HEK293 (cell line): Measurements from ENCODE around the gene ATOSA.

ENCODE experiments used
- CTCF ChIA-PET: fragments of 350-600 bp; formaldehyde crosslinking; extraction: SDS; loops from one replicate; lab custom pipeline; 2021; ENCODE audit warnings: antibody characterized with exemption; lab: Yijun Ruan, JAX
- POLR2A ChIA-PET: fragments of 300-600 bp; formaldehyde crosslinking; extraction: SDS; loops from one replicate; lab custom pipeline; 2020; ENCODE audit warnings: antibody characterized with exemption, inconsistent platforms; lab: Yijun Ruan, JAX
- H3K27ac ChIP-seq: fragments of 200-500 bp; sonication (Bioruptor generic); 2 replicates; pipeline ENCODE4 v1.5.1; 2014; ENCODE audit warnings: low read depth, low read length, control low read depth, inconsistent platforms; ENCODE audit errors: extremely low read depth
- H3K36me3 ChIP-seq, 2 experiments: fragments of 200-500 bp in 1 of 2; sonication (Bioruptor generic) in 1 of 2; 1 replicate in 1 of 2; 2 replicates in 1 of 2; pipeline ENCODE4 v1.5.1; 2014 to 2017; ENCODE audit warnings: inconsistent platforms in 2 of 2, low read length in 2 of 2; ENCODE audit not compliant: control insufficient read depth in 2 of 2, insufficient read depth in 1 of 2
- H3K4me1 ChIP-seq: fragments of 200-500 bp; sonication (Bioruptor generic); 2 replicates; pipeline ENCODE4 v1.5.1; 2014; ENCODE audit warnings: mild to moderate bottlenecking, low read length, inconsistent platforms; ENCODE audit not compliant: control insufficient read depth, insufficient read depth
- H3K4me3 ChIP-seq: 2 replicates; pipeline ENCODE4 v1.5.1; 2011; ENCODE audit warnings: low read depth, mild to moderate bottlenecking, control low read depth, low read length, moderate library complexity
- H3K9me3 ChIP-seq: fragments of 200-500 bp; sonication (Bioruptor generic); 2 replicates; pipeline ENCODE4 v1.5.1; 2014; ENCODE audit warnings: low read depth, low read length, inconsistent platforms; ENCODE audit not compliant: control insufficient read depth, insufficient read depth
- GLIS2 ChIP-seq: fragments of 450-650 bp; formaldehyde crosslinking; IDR thresholded peaks from 2 replicates; pipeline ENCODE4 v1.5.1; 2016; ENCODE audit warnings: missing biosample characterization, missing genetic modification characterization
- KLF10 ChIP-seq: fragments of 450-650 bp; IDR thresholded peaks from 2 replicates; pipeline ENCODE4 v1.5.1; 2018; ENCODE audit warnings: missing biosample characterization, mild to moderate bottlenecking, missing genetic modification characterization
- MEIS1 ChIP-seq: sonication (generic); formaldehyde crosslinking; IDR thresholded peaks from 2 replicates; pipeline ENCODE4 v1.8.1; 2022; ENCODE audit warnings: missing genetic modification reagents, mild to moderate bottlenecking, borderline replicate concordance
- SALL2 ChIP-seq: fragments of 450-650 bp; formaldehyde crosslinking; IDR thresholded peaks from 2 replicates; pipeline ENCODE4 v1.5.0; 2017; ENCODE audit warnings: missing biosample characterization, mild to moderate bottlenecking, missing genetic modification characterization, borderline replicate concordance
- SCRT1 ChIP-seq: fragments of 450-650 bp; formaldehyde crosslinking; IDR thresholded peaks from 2 replicates; pipeline ENCODE4 v1.5.1; 2016; ENCODE audit warnings: missing biosample characterization, missing genetic modification characterization, borderline replicate concordance
- ZBTB7A ChIP-seq: fragments of 450-650 bp; formaldehyde crosslinking; IDR thresholded peaks from 2 replicates; pipeline ENCODE4 v1.5.1; 2016; ENCODE audit warnings: low read depth, missing biosample characterization, missing genetic modification characterization
- ZFP41 ChIP-seq: fragments of 450-650 bp; formaldehyde crosslinking; IDR thresholded peaks from 2 replicates; pipeline ENCODE4 v1.5.1; 2016; ENCODE audit warnings: missing biosample characterization, missing genetic modification characterization, borderline replicate concordance
- ZNF133 ChIP-seq: fragments of 450-650 bp; formaldehyde crosslinking; IDR thresholded peaks from 2 replicates; pipeline ENCODE4 v1.5.1; 2016; ENCODE audit warnings: missing biosample characterization, missing genetic modification characterization
- ZNF223 ChIP-seq: fragments of 450-650 bp; formaldehyde crosslinking; IDR thresholded peaks from 2 replicates; pipeline ENCODE4 v1.5.1; 2016; ENCODE audit warnings: missing biosample characterization, missing genetic modification characterization
- ZNF248 ChIP-seq: fragments of 450-650 bp; formaldehyde crosslinking; IDR thresholded peaks from 2 replicates; pipeline ENCODE4 v1.5.1; 2017; ENCODE audit warnings: missing biosample characterization, missing genetic modification characterization
- ZNF391 ChIP-seq: fragments of 450-650 bp; formaldehyde crosslinking; IDR thresholded peaks from 2 replicates; pipeline ENCODE4 v1.5.1; 2016; ENCODE audit warnings: low read depth, missing biosample characterization, missing genetic modification characterization, borderline replicate concordance
- ZNF561 ChIP-seq: fragments of 450-650 bp; IDR thresholded peaks from 2 replicates; pipeline ENCODE4 v1.5.1; 2018; ENCODE audit warnings: missing biosample characterization, missing genetic modification characterization, borderline replicate concordance
- ZNF747 ChIP-seq: fragments of 450-650 bp; formaldehyde crosslinking; IDR thresholded peaks from 2 replicates; pipeline ENCODE4 v1.5.1; 2016; ENCODE audit warnings: missing biosample characterization, missing genetic modification characterization
- ZNF830 ChIP-seq: fragments of 450-650 bp; IDR thresholded peaks from 2 replicates; pipeline ENCODE4 v1.5.0; 2018; ENCODE audit warnings: missing biosample characterization, missing genetic modification characterization, low read depth, mild to moderate bottlenecking, moderate library complexity
- TF ChIP-seq, protein P1 (sequence below): fragments of 450-650 bp; formaldehyde crosslinking; IDR thresholded peaks from 2 replicates; pipeline ENCODE4 v1.5.1; 2016; ENCODE audit warnings: missing biosample characterization, missing genetic modification characterization
- TF ChIP-seq, protein P2 (sequence below): fragments of 450-650 bp; formaldehyde crosslinking; IDR thresholded peaks from 2 replicates; pipeline ENCODE4 v1.5.1; 2016; ENCODE audit warnings: missing biosample characterization, missing genetic modification characterization
- TF ChIP-seq, protein P3 (sequence below): fragments of 450-650 bp; formaldehyde crosslinking; IDR thresholded peaks from 2 replicates; pipeline ENCODE4 v1.5.1; 2016; ENCODE audit warnings: missing biosample characterization, missing genetic modification characterization
- TF ChIP-seq, protein P4 (sequence below): sonication (generic); formaldehyde crosslinking; IDR thresholded peaks from 2 replicates; pipeline ENCODE4 v1.8.1; 2022; ENCODE audit warnings: mild to moderate bottlenecking, moderate library complexity, missing genetic modification reagents
- TF ChIP-seq, protein P5 (sequence below): fragments of 450-650 bp; formaldehyde crosslinking; IDR thresholded peaks from 2 replicates; pipeline ENCODE4 v1.5.1; 2016; ENCODE audit warnings: missing biosample characterization, missing genetic modification characterization
- TF ChIP-seq, protein P6 (sequence below): fragments of 450-650 bp; formaldehyde crosslinking; IDR thresholded peaks from 2 replicates; pipeline ENCODE4; 2016; ENCODE audit warnings: missing biosample characterization, missing genetic modification characterization

Gene ATOSA

DNA sequence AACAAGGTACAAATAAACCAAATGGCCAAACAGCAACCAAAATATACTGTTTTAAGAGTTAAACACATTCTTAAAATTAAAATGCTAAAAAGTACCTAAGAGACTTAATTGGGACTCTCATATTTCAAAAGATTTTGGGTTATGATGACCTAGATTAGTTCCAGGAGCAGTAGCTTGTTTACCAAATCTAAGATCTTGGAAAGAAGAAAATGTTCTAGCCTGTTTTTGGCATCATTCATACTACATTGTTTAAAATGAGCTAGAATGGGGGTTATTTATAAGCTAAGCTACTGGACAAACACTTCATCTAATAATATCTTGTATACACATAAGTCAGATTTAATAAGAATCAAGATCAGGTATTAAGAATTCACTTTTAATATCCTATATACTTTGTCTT, 22.8 kb downstream of the ATOSA start:
- ChIA-PET POLR2A (no interaction called here), CTCF (no interaction called here)
- Histone ChIP-seq H3K36me3 (peaks cover 0 to 4% of the 10 kb centered on the region in 2 experiments; a peak in 2 of 3 replicates), H3K9me3 (no peaks in the 10 kb centered on the region), H3K4me1 (peaks cover 8% of the 10 kb centered on the region; the same call in 1 of the 2 replicates), H3K4me3 (no peak overlapping the region), H3K27ac (no peak overlapping the region)
- no peak for TF ChIP-seq ZNF747 (tag by site-specific recombination)
- TF ChIP-seq, protein P1, sequence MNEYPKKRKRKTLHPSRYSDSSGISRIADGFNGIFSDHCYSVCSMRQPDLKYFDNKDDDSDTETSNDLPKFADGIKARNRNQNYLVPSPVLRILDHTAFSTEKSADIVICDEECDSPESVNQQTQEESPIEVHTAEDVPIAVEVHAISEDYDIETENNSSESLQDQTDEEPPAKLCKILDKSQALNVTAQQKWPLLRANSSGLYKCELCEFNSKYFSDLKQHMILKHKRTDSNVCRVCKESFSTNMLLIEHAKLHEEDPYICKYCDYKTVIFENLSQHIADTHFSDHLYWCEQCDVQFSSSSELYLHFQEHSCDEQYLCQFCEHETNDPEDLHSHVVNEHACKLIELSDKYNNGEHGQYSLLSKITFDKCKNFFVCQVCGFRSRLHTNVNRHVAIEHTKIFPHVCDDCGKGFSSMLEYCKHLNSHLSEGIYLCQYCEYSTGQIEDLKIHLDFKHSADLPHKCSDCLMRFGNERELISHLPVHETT (tag by site-specific recombination) = no peak
- no peak for TF ChIP-seq ZNF133 (tag by site-specific recombination)
- no peak for TF ChIP-seq KLF10 (tag by site-specific recombination)
- TF ChIP-seq, protein P2, sequence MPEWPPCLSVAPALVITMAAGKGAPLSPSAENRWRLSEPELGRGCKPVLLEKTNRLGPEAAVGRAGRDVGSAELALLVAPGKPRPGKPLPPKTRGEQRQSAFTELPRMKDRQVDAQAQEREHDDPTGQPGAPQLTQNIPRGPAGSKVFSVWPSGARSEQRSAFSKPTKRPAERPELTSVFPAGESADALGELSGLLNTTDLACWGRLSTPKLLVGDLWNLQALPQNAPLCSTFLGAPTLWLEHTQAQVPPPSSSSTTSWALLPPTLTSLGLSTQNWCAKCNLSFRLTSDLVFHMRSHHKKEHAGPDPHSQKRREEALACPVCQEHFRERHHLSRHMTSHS (tag by site-specific recombination) = no peak
- TF ChIP-seq GLIS2 (tag by site-specific recombination) = no peak
- no peak for TF ChIP-seq ZNF248
- TF ChIP-seq ZNF223 (tag by site-specific recombination) = no peak
- no peak for TF ChIP-seq ZNF830
- TF ChIP-seq, protein P3, sequence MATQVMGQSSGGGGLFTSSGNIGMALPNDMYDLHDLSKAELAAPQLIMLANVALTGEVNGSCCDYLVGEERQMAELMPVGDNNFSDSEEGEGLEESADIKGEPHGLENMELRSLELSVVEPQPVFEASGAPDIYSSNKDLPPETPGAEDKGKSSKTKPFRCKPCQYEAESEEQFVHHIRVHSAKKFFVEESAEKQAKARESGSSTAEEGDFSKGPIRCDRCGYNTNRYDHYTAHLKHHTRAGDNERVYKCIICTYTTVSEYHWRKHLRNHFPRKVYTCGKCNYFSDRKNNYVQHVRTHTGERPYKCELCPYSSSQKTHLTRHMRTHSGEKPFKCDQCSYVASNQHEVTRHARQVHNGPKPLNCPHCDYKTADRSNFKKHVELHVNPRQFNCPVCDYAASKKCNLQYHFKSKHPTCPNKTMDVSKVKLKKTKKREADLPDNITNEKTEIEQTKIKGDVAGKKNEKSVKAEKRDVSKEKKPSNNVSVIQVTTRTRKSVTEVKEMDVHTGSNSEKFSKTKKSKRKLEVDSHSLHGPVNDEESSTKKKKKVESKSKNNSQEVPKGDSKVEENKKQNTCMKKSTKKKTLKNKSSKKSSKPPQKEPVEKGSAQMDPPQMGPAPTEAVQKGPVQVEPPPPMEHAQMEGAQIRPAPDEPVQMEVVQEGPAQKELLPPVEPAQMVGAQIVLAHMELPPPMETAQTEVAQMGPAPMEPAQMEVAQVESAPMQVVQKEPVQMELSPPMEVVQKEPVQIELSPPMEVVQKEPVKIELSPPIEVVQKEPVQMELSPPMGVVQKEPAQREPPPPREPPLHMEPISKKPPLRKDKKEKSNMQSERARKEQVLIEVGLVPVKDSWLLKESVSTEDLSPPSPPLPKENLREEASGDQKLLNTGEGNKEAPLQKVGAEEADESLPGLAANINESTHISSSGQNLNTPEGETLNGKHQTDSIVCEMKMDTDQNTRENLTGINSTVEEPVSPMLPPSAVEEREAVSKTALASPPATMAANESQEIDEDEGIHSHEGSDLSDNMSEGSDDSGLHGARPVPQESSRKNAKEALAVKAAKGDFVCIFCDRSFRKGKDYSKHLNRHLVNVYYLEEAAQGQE (tag by site-specific recombination) = no peak
- TF ChIP-seq, protein P4, sequence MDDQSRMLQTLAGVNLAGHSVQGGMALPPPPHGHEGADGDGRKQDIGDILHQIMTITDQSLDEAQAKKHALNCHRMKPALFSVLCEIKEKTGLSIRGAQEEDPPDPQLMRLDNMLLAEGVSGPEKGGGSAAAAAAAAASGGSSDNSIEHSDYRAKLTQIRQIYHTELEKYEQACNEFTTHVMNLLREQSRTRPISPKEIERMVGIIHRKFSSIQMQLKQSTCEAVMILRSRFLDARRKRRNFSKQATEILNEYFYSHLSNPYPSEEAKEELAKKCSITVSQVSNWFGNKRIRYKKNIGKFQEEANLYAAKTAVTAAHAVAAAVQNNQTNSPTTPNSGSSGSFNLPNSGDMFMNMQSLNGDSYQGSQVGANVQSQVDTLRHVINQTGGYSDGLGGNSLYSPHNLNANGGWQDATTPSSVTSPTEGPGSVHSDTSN = no peak
- no peak for TF ChIP-seq SALL2 (tag by site-specific recombination)
- TF ChIP-seq MEIS1 (CRISPR knock-in tag) = no peak
- TF ChIP-seq ZNF391 = no peak
- no peak for TF ChIP-seq ZNF561 (tag by site-specific recombination)
- TF ChIP-seq, protein P5, sequence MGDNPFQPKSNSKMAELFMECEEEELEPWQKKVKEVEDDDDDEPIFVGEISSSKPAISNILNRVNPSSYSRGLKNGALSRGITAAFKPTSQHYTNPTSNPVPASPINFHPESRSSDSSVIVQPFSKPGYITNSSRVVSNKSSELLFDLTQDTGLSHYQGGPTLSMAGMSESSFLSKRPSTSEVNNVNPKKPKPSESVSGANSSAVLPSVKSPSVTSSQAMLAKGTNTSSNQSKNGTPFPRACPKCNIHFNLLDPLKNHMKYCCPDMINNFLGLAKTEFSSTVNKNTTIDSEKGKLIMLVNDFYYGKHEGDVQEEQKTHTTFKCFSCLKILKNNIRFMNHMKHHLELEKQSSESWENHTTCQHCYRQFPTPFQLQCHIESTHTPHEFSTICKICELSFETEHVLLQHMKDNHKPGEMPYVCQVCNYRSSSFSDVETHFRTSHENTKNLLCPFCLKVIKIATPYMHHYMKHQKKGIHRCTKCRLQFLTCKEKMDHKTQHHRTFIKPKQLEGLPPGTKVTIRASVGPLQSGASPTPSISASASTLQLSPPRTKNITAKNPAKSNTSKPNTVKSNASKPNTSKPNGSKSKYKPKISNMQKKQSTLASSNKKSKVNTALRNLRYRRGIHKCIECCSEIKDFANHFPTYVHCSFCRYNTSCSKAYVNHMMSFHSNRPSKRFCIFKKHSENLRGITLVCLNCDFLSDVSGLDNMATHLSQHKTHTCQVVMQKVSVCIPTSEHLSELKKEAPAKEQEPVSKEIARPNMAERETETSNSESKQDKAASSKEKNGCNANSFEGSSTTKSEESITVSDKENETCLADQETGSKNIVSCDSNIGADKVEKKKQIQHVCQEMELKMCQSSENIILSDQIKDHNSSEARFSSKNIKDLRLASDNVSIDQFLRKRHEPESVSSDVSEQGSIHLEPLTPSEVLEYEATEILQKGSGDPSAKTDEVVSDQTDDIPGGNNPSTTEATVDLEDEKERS (tag by site-specific recombination) = no peak
- TF ChIP-seq ZFP41 (tag by site-specific recombination) = no peak
- TF ChIP-seq ZBTB7A = no peak
- TF ChIP-seq SCRT1 (tag by site-specific recombination) = no peak
- TF ChIP-seq, protein P6, sequence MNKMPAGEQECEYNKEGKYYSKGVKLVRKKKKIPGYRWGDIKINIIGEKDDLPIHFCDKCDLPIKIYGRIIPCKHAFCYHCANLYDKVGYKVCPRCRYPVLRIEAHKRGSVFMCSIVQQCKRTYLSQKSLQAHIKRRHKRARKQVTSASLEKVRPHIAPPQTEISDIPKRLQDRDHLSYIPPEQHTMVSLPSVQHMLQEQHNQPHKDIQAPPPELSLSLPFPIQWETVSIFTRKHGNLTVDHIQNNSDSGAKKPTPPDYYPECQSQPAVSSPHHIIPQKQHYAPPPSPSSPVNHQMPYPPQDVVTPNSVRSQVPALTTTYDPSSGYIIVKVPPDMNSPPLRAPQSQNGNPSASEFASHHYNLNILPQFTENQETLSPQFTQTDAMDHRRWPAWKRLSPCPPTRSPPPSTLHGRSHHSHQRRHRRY = no peak
